ENCODE data around the gene NELFB. TPM values are rescaled to one million over a fixed set of nuclear protein-coding genes. Genes with fewer than 3 reads are reported as not detected.

The NELFB gene
- total and polyA plus RNA-seq, 9 of the 15 experiments (the other 6 are each of a cell fraction or from before 2014, with no cell fraction given) = 0.24 to 84.0 (median 29.7) TPM

DNA sequence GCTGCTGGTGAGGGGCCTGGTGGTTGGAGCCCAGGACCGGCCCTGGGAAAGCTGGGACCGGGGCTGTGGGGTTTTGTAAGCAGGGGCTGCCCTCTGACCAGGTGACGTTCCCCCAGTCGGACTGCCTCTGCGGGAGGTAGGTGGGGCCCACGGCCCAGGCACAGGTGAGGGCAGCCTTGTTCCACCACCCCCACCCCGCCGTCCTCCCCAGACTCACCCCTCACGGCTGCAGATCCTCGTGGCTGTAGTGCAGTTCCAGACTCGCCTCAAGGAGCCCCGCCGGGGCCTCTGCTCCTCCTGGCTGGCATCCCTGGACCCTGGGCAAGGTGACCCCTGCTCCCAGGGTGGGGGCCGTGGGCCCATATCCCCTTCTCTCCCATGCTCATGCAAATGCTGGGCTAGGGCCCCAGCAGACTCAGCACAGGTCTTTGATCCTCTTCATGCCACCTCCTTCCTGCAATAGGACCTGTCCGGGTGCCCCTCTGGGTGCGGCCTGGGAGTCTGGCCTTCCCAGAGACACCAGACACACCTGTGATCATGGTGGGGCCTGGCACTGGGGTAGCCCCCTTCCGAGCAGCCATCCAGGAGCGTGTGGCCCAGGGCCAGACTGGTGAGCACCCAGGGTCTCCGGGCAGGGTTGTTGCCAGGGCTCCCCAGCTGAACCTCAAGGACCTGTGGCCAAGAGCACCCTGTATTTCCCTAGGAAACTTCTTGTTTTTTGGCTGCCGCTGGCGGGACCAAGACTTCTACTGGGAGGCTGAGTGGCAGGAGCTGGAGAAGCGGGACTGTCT is 39.7 kb upstream of the NELFB start:
- ChIA-PET CTCF (ENCODE audit: low intra/inter-chr PET ratio) (no interaction called here), POLR2A (interaction anchor here (0.7 to 1.2 kb wide), 4 partner anchors 9 to 27 kb away, joined by 3 to 5 read pairs (median 4); partner anchors contain the start of gene TUBB4B)
- H3K36me3 ChIP-seq (ENCODE audit: control insufficient read depth, insufficient read depth, low read length) = peaks cover 39% of the 10 kb centered on the region; the same call in 2 of the 3 replicates
- H3K4me2 ChIP-seq (ENCODE audit: insufficient read depth, low read length) = no peak overlapping the region
- no TSS peak for BruUV-seq (replicated peaks)
- in situ Hi-C loops (cut with MboI) = no loop called here
- no peaks in the 10 kb centered on the region for H3K9me1 ChIP-seq (ENCODE audit: control insufficient read depth, insufficient read depth, low read length)
- no peak overlapping the region for H3K4me3 ChIP-seq
- H2AFZ ChIP-seq (ENCODE audit: low read depth, low read length) = no peak overlapping the region
- no peak for ATAC-seq
- H3K9ac ChIP-seq (ENCODE audit: insufficient read depth in 1 of 2, low read depth in 2 of 2, low read length in 2 of 2) = peak overlapping the region in 1 of 2 experiments; percentile 92; a peak in 1 of 4 replicates
- peaks cover 3% of the 10 kb centered on the region; the same call in 1 of the 2 replicates for H4K20me1 ChIP-seq (replicated peaks; ENCODE audit: control insufficient read depth, insufficient read depth, low read length)
- H3K27ac ChIP-seq (ENCODE audit: extremely low read depth, low read depth, low read length) = no peak overlapping the region
- 89% methylated on average over 18 of the region's 22 CpGs for WGBS (ENCODE audit: insufficient coverage, low coverage, missing lambda C conversion rate)
- intact Hi-C loops (cut with micrococcal nuclease) = no loop called here
- no peaks in the 10 kb centered on the region for H3K27me3 ChIP-seq (ENCODE audit: control insufficient read depth in 2 of 2, insufficient read depth in 2 of 2, low read length in 2 of 2)
- DNase-seq (ENCODE audit: extremely low read depth in 1 of 4, low spot score in 3 of 4) = no peak
- H3K79me2 ChIP-seq (ENCODE audit: control insufficient read depth, insufficient read depth, low read length) = peaks cover 18% of the 10 kb centered on the region; the same call in 2 of the 3 replicates
- FAIRE-seq = no peak
- peaks cover 27 to 81% of the 10 kb centered on the region in 2 experiments for H3K4me1 ChIP-seq (replicated peaks in 1 of 2; ENCODE audit: control insufficient read depth in 2 of 2, insufficient read depth in 2 of 2, low read length in 2 of 2)
- no peaks in the 10 kb centered on the region for H3K9me3 ChIP-seq (replicated peaks; ENCODE audit: control insufficient read depth, insufficient read depth, low read depth, low read length)
- TF ChIP-seq KLF1 (tag; IDR thresholded peaks at IDR 0.05) (no peak), EWSR1 (IDR thresholded peaks at IDR 0.05; ENCODE audit: borderline replicate concordance, low read depth, partially characterized antibody) (no peak), NUFIP1 (IDR thresholded peaks at IDR 0.05; ENCODE audit: partially characterized antibody) (no peak), MYC (IDR thresholded peaks at IDR 0.05; ENCODE audit: low read depth, low read length) (no peak), MYC (CRISPR knock-in tag; IDR thresholded peaks at IDR 0.05; ENCODE audit: borderline replicate concordance, low read depth) (no peak), MEIS2 (IDR thresholded peaks at IDR 0.05; ENCODE audit: partially characterized antibody) (no peak), SMAD3 (CRISPR knock-in tag; conservative IDR thresholded peaks at IDR 0.05) (no peak), PHF21A (IDR thresholded peaks at IDR 0.05; ENCODE audit: borderline replicate concordance, low read depth) (no peak), JUND (IDR thresholded peaks at IDR 0.05; ENCODE audit: borderline replicate concordance, low read depth, low read length) (no peak), JUND (tag; IDR thresholded peaks at IDR 0.05; ENCODE audit: borderline replicate concordance, low read depth, low read length) (no peak), SNIP1 (IDR thresholded peaks at IDR 0.05; ENCODE audit: low read depth) (no peak), BRCA1 (IDR thresholded peaks at IDR 0.05) (no peak), BRCA1 (CRISPR knock-in tag; IDR thresholded peaks at IDR 0.05) (no peak), HMGN3 (IDR thresholded peaks at IDR 0.05; ENCODE audit: borderline replicate concordance, extremely low read depth, insufficient read length, low read depth, low read length) (no peak), ZNF586 (CRISPR knock-in tag; conservative IDR thresholded peaks at IDR 0.05) (no peak)
- TF ChIP-seq, protein P1, sequence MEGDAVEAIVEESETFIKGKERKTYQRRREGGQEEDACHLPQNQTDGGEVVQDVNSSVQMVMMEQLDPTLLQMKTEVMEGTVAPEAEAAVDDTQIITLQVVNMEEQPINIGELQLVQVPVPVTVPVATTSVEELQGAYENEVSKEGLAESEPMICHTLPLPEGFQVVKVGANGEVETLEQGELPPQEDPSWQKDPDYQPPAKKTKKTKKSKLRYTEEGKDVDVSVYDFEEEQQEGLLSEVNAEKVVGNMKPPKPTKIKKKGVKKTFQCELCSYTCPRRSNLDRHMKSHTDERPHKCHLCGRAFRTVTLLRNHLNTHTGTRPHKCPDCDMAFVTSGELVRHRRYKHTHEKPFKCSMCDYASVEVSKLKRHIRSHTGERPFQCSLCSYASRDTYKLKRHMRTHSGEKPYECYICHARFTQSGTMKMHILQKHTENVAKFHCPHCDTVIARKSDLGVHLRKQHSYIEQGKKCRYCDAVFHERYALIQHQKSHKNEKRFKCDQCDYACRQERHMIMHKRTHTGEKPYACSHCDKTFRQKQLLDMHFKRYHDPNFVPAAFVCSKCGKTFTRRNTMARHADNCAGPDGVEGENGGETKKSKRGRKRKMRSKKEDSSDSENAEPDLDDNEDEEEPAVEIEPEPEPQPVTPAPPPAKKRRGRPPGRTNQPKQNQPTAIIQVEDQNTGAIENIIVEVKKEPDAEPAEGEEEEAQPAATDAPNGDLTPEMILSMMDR (IDR thresholded peaks at IDR 0.05 in 2 of 3, conservative IDR thresholded peaks at IDR 0.05 in 1 of 3; ENCODE audit: insufficient read depth in 2 of 3, low read depth in 1 of 3, low read length in 3 of 3) = no peak
- TF ChIP-seq, protein P2, sequence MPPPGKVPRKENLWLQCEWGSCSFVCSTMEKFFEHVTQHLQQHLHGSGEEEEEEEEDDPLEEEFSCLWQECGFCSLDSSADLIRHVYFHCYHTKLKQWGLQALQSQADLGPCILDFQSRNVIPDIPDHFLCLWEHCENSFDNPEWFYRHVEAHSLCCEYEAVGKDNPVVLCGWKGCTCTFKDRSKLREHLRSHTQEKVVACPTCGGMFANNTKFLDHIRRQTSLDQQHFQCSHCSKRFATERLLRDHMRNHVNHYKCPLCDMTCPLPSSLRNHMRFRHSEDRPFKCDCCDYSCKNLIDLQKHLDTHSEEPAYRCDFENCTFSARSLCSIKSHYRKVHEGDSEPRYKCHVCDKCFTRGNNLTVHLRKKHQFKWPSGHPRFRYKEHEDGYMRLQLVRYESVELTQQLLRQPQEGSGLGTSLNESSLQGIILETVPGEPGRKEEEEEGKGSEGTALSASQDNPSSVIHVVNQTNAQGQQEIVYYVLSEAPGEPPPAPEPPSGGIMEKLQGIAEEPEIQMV (tag; conservative IDR thresholded peaks at IDR 0.05; ENCODE audit: low read depth) = no peak
- TF ChIP-seq, protein P3, sequence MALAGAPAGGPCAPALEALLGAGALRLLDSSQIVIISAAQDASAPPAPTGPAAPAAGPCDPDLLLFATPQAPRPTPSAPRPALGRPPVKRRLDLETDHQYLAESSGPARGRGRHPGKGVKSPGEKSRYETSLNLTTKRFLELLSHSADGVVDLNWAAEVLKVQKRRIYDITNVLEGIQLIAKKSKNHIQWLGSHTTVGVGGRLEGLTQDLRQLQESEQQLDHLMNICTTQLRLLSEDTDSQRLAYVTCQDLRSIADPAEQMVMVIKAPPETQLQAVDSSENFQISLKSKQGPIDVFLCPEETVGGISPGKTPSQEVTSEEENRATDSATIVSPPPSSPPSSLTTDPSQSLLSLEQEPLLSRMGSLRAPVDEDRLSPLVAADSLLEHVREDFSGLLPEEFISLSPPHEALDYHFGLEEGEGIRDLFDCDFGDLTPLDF (CRISPR knock-in tag; IDR thresholded peaks at IDR 0.05) = no peak
